Measurements from ENCODE around the gene ZXDC. TPM values are rescaled to one million over a fixed set of nuclear protein-coding genes. Genes with fewer than 3 reads are reported as not detected.
A peak's percentile ranks its signal among the peaks of the same experiment; 100 is the strongest.

The ZXDC gene
- total RNA-seq, 1 experiment from 2014 or later, result 37.2 TPM

GRCh38 chr3:126461450-126462070 lies 14.1 kb downstream of the ZXDC start:
- Mint-ChIP-seq H3K4me1 (ENCODE audit: insufficient read depth, unreplicated experiment) (no peaks in the 10 kb centered on the region), H3K36me3 (ENCODE audit: insufficient read depth, unreplicated experiment) (peaks cover 80% of the 10 kb centered on the region), H3K27ac (ENCODE audit: low read depth, unreplicated experiment) (no peak overlapping the region), H3K27me3 (ENCODE audit: insufficient read depth, unreplicated experiment) (no peaks in the 10 kb centered on the region), H3K4me3 (ENCODE audit: unreplicated experiment) (no peak overlapping the region), H3K9me3 (ENCODE audit: unreplicated experiment) (no peaks in the 10 kb centered on the region)
- no peak for DNase-seq (ENCODE audit: unreplicated experiment)
- no TSS peak for BruUV-seq (replicated peaks)
- POLR2A ChIA-PET, result interaction anchor here (0.6 to 1.7 kb wide), 2 partner anchors 10 to 659 kb away, joined by 3 to 4 read pairs; no protein-coding TSS in a partner anchor
- TF ChIP-seq CTCF (IDR thresholded peaks at IDR 0.05; ENCODE audit: unreplicated experiment), result no peak
- CTCF ChIA-PET, result interaction anchor here (0.7 kb wide), 1 partner anchor 69 kb away, joined by 3 read pairs; no protein-coding TSS in a partner anchor
- intact Hi-C loops (cut with micrococcal nuclease), result no loop called here

- CTCF ChIA-PET, result interaction anchor here (0.5 kb wide), 2 partner anchors 15 to 222 kb away, joined by 3 read pairs; partner anchors contain the start of gene ZXDC
- peaks cover 79% of the 10 kb centered on the region for H3K36me3 Mint-ChIP-seq (ENCODE audit: insufficient read depth, unreplicated experiment)
These were observed 15.3 kb downstream of the ZXDC start for GRCh38 chr3:126460381-126460780.

GRCh38 chr3:126459763-126460127 lies 15.9 kb downstream of the ZXDC start:
- POLR2A ChIA-PET, result interaction anchor here (0.8 to 1.3 kb wide), 2 partner anchors 12 to 15 kb away, joined by 3 to 4 read pairs; no protein-coding TSS in a partner anchor
- DNase-seq (ENCODE audit: unreplicated experiment), result no peak
- H3K4me3 Mint-ChIP-seq (ENCODE audit: unreplicated experiment), result no peak overlapping the region
- H3K4me1 Mint-ChIP-seq (ENCODE audit: insufficient read depth, unreplicated experiment), result no peaks in the 10 kb centered on the region
- H3K36me3 Mint-ChIP-seq (ENCODE audit: insufficient read depth, unreplicated experiment), result peaks cover 85% of the 10 kb centered on the region
- TF ChIP-seq CTCF (IDR thresholded peaks at IDR 0.05; ENCODE audit: unreplicated experiment), result no peak
- intact Hi-C loops (cut with micrococcal nuclease), result no loop called here
- CTCF ChIA-PET, result interaction anchor here (0.5 to 1.0 kb wide), 2 partner anchors 16 to 214 kb away, joined by 3 read pairs; partner anchors contain the start of gene ZXDC
- H3K27me3 Mint-ChIP-seq (ENCODE audit: insufficient read depth, unreplicated experiment), result no peaks in the 10 kb centered on the region
- no peaks in the 10 kb centered on the region for H3K9me3 Mint-ChIP-seq (ENCODE audit: unreplicated experiment)
- no TSS peak for BruUV-seq (replicated peaks)
- H3K27ac Mint-ChIP-seq (ENCODE audit: low read depth, unreplicated experiment), result no peak overlapping the region

More at GRCh38 chr3:126460381-126460780, 15.3 kb downstream of the ZXDC start:
- Mint-ChIP-seq H3K4me1 (ENCODE audit: insufficient read depth, unreplicated experiment) (no peaks in the 10 kb centered on the region), H3K27ac (ENCODE audit: low read depth, unreplicated experiment) (no peak overlapping the region), H3K9me3 (ENCODE audit: unreplicated experiment) (no peaks in the 10 kb centered on the region), H3K4me3 (ENCODE audit: unreplicated experiment) (no peak overlapping the region), H3K27me3 (ENCODE audit: insufficient read depth, unreplicated experiment) (no peaks in the 10 kb centered on the region)
- no peak for TF ChIP-seq CTCF (IDR thresholded peaks at IDR 0.05; ENCODE audit: unreplicated experiment)
- intact Hi-C loops (cut with micrococcal nuclease), result no loop called here
- POLR2A ChIA-PET, result interaction anchor here (1.3 kb wide), 1 partner anchor 11 kb away, joined by 4 read pairs; no protein-coding TSS in a partner anchor
- no peak for DNase-seq (ENCODE audit: unreplicated experiment)
- TSS peak; percentile 2 for BruUV-seq (replicated peaks)

- Mint-ChIP-seq H3K4me1 (ENCODE audit: insufficient read depth, unreplicated experiment) (no peaks in the 10 kb centered on the region), H3K27me3 (ENCODE audit: insufficient read depth, unreplicated experiment) (no peaks in the 10 kb centered on the region), H3K36me3 (ENCODE audit: insufficient read depth, unreplicated experiment) (peaks cover 85% of the 10 kb centered on the region), H3K9me3 (ENCODE audit: unreplicated experiment) (no peaks in the 10 kb centered on the region), H3K27ac (ENCODE audit: low read depth, unreplicated experiment) (no peak overlapping the region), H3K4me3 (ENCODE audit: unreplicated experiment) (no peak overlapping the region)
- DNase-seq (ENCODE audit: unreplicated experiment), result no peak
- BruUV-seq (replicated peaks), result no TSS peak
- no peak for TF ChIP-seq CTCF (IDR thresholded peaks at IDR 0.05; ENCODE audit: unreplicated experiment)
- intact Hi-C loops (cut with micrococcal nuclease), result no loop called here
- CTCF ChIA-PET, result interaction anchor here (1.0 kb wide), 1 partner anchor 213 kb away, joined by 3 read pairs; no protein-coding TSS in a partner anchor
- POLR2A ChIA-PET, result interaction anchor here (0.8 kb wide), 1 partner anchor 16 kb away, joined by 3 read pairs; no protein-coding TSS in a partner anchor
These were observed 16.5 kb downstream of the ZXDC start for GRCh38 chr3:126459111-126459762.

All from MCF 10A (cell line).